IMR-90 (cell line): Measurements from ENCODE around the gene STK10. TPM values are rescaled to one million over a fixed set of nuclear protein-coding genes. Genes with fewer than 3 reads are reported as not detected.
A peak's percentile ranks its signal among the peaks of the same experiment; 100 is the strongest.

ENCODE experiments used
- ATAC-seq: fragments of 200-7000 bp; cut with Tn5 transposase; 2 replicates; pipeline ENCODE4 v1.9.1; 2020; ENCODE audit warnings: low read depth, mild to moderate bottlenecking, moderate library complexity
- BruUV-seq: library from RNA; stranded (reverse); fragments of 400-500 nt; replicated peaks from 2 replicates; lab custom pipeline; 2021; lab: Mats Ljungman, UMichigan
- CTCF ChIA-PET: fragments of 300-600 bp; formaldehyde crosslinking; extraction: SDS; loops from one replicate; lab custom pipeline; 2021; ENCODE audit warnings: antibody characterized with exemption; lab: Yijun Ruan, JAX
- POLR2A ChIA-PET: fragments of 300-600 bp; sonication (Branson Sonifier 250); formaldehyde crosslinking; loops from one replicate; lab custom pipeline; 2022; ENCODE audit warnings: antibody characterized with exemption; ENCODE audit not compliant: unreplicated experiment; lab: Charles Lee
- DNase-seq: peaks from one replicate; pipeline ENCODE4 v3.0.0; 2013
- H2AFZ ChIP-seq: replicated peaks from 2 replicates; pipeline ENCODE3; 2013; ENCODE audit warnings: low read length, mild to moderate bottlenecking; ENCODE audit not compliant: poor library complexity
- H2AK5ac ChIP-seq: 2 replicates; pipeline ENCODE4 v1.6.1; 2013; ENCODE audit warnings: low read depth, low read length, inconsistent platforms
- H2AK9ac ChIP-seq: replicated peaks from 2 replicates; pipeline ENCODE3; 2013; ENCODE audit warnings: mild to moderate bottlenecking, low read depth, low read length, moderate library complexity; ENCODE audit not compliant: poor library complexity
- H2BK120ac ChIP-seq: 2 replicates; pipeline ENCODE4 v1.6.1; 2013; ENCODE audit warnings: low read depth, low read length, inconsistent platforms
- H2BK15ac ChIP-seq: 3 replicates; pipeline ENCODE4 v1.6.1; 2013; ENCODE audit warnings: low read depth, low read length, inconsistent platforms
- H2BK20ac ChIP-seq: 2 replicates; pipeline ENCODE4 v1.6.1; 2013; ENCODE audit warnings: low read depth, mild to moderate bottlenecking, inconsistent platforms, low read length, moderate library complexity
- H2BK5ac ChIP-seq: 2 replicates; pipeline ENCODE4 v1.6.1; 2013; ENCODE audit warnings: mild to moderate bottlenecking, low read depth, low read length, inconsistent platforms; ENCODE audit not compliant: poor library complexity, severe bottlenecking
- H3K14ac ChIP-seq: replicated peaks from 2 replicates; pipeline ENCODE4 v1.6.1; 2013; ENCODE audit warnings: low read depth, low read length, inconsistent platforms
- H3K18ac ChIP-seq: 2 replicates; pipeline ENCODE4 v1.6.1; 2013; ENCODE audit warnings: low read depth, low read length, control low read depth
- H3K23ac ChIP-seq: 2 replicates; pipeline ENCODE4 v1.6.1; 2013; ENCODE audit warnings: low read depth, low read length, inconsistent platforms
- H3K27ac ChIP-seq: 2 replicates; pipeline ENCODE4 v1.5.1; 2013; ENCODE audit warnings: mild to moderate bottlenecking, control low read depth, low read length; ENCODE audit not compliant: insufficient read depth
- H3K27me3 ChIP-seq: 2 replicates; pipeline ENCODE4 v1.6.1; 2013; ENCODE audit warnings: low read length; ENCODE audit not compliant: control insufficient read depth, insufficient read depth
- H3K36me3 ChIP-seq: 2 replicates; pipeline ENCODE4 v1.6.1; 2013; ENCODE audit warnings: low read length, mixed read lengths; ENCODE audit not compliant: control insufficient read depth, insufficient read depth
- H3K4ac ChIP-seq: 2 replicates; pipeline ENCODE4 v1.6.1; 2013; ENCODE audit warnings: low read depth, low read length, inconsistent platforms
- H3K4me1 ChIP-seq: 2 replicates; pipeline ENCODE4 v1.6.1; 2013; ENCODE audit warnings: low read length, mixed read lengths; ENCODE audit not compliant: control insufficient read depth, insufficient read depth
- H3K4me2 ChIP-seq: 2 replicates; pipeline ENCODE4 v1.6.1; 2013; ENCODE audit warnings: low read depth, mild to moderate bottlenecking, control low read depth, low read length, moderate library complexity
- H3K4me3 ChIP-seq: 2 replicates; pipeline ENCODE4 v1.5.1; 2013; ENCODE audit warnings: low read depth, mild to moderate bottlenecking, control low read depth, low read length, moderate library complexity; ENCODE audit not compliant: insufficient read depth
- H3K56ac ChIP-seq: 2 replicates; pipeline ENCODE4 v1.6.1; 2013; ENCODE audit warnings: low read length, inconsistent platforms; ENCODE audit not compliant: insufficient read depth; ENCODE audit errors: extremely low read depth
- H3K79me1 ChIP-seq, 2 experiments: 2 replicates each; pipeline ENCODE4 v1.6.1; 2013; ENCODE audit warnings: low read length in 2 of 2, inconsistent platforms in 1 of 2, low read depth in 1 of 2
- H3K9ac ChIP-seq: 2 replicates; pipeline ENCODE4 v1.6.1; 2013; ENCODE audit warnings: low read depth, low read length, control low read depth
- H3K9me1 ChIP-seq: 2 replicates; pipeline ENCODE4 v1.6.1; 2013; ENCODE audit warnings: low read length, inconsistent platforms; ENCODE audit not compliant: insufficient read depth
- H3K9me3 ChIP-seq: 2 replicates; pipeline ENCODE4 v1.6.1; 2013; ENCODE audit warnings: low read length; ENCODE audit not compliant: control insufficient read depth, insufficient read depth
- H4K20me1 ChIP-seq: 2 replicates; pipeline ENCODE4 v1.6.1; 2013; ENCODE audit warnings: low read length, inconsistent platforms; ENCODE audit not compliant: insufficient read depth
- H4K5ac ChIP-seq: 2 replicates; pipeline ENCODE4 v1.6.1; 2013; ENCODE audit warnings: mild to moderate bottlenecking, low read depth, low read length, control low read depth
- H4K8ac ChIP-seq, 2 experiments: 2 replicates each; pipeline ENCODE4 v1.6.1; 2013; ENCODE audit warnings: low read depth in 2 of 2, low read length in 2 of 2, control low read depth in 1 of 2, inconsistent platforms in 1 of 2
- H4K91ac ChIP-seq: 2 replicates; pipeline ENCODE4 v1.6.1; 2013; ENCODE audit warnings: low read depth, low read length, inconsistent platforms; ENCODE audit not compliant: insufficient read depth
- BHLHE40 ChIP-seq: fragments of 150-350 bp; IDR thresholded peaks from 2 replicates; pipeline ENCODE4 v1.6.1; 2016; ENCODE audit warnings: mild to moderate bottlenecking, low read depth, low read length
- CEBPB ChIP-seq: IDR thresholded peaks from 2 replicates; pipeline ENCODE4 v1.6.1; 2012; ENCODE audit warnings: low read depth, low read length, improper control_type of control experiment
- CHD1 ChIP-seq: IDR thresholded peaks from 2 replicates; pipeline ENCODE4 v1.6.1; 2012; ENCODE audit warnings: low read depth, low read length, improper control_type of control experiment
- FOS ChIP-seq: fragments of 150-350 bp; IDR thresholded peaks from 2 replicates; pipeline ENCODE4 v1.6.1; 2016; ENCODE audit warnings: low read depth, low read length
- MAFK ChIP-seq: IDR thresholded peaks from 2 replicates; pipeline ENCODE4 v1.6.1; 2012; ENCODE audit warnings: low read depth, low read length, improper control_type of control experiment
- MAZ ChIP-seq: IDR thresholded peaks from 2 replicates; pipeline ENCODE4 v1.6.1; 2012; ENCODE audit warnings: low read depth, mild to moderate bottlenecking, low read length, improper control_type of control experiment, moderate library complexity, borderline replicate concordance
- NFE2L2 ChIP-seq: fragments of 150-350 bp; IDR thresholded peaks from 2 replicates; pipeline ENCODE4 v1.6.1; 2016; ENCODE audit warnings: low read depth, mild to moderate bottlenecking, low read length
- POLR2A ChIP-seq: IDR thresholded peaks from 2 replicates; pipeline ENCODE4 v1.6.1; 2012; ENCODE audit warnings: mild to moderate bottlenecking, low read depth, low read length
- RAD21 ChIP-seq: IDR thresholded peaks from 2 replicates; pipeline ENCODE4 v1.6.1; 2012; ENCODE audit warnings: low read length, improper control_type of control experiment
- RFX5 ChIP-seq: IDR thresholded peaks from 2 replicates; pipeline ENCODE4 v1.8.0; 2012; ENCODE audit warnings: low read depth, mild to moderate bottlenecking, low read length, moderate library complexity
- SMC3 ChIP-seq: fragments of 150-350 bp; IDR thresholded peaks from 2 replicates; pipeline ENCODE4 v1.6.1; 2016; ENCODE audit warnings: low read depth, mild to moderate bottlenecking, antibody characterized with exemption, low read length, moderate library complexity
- WGBS, 2 experiments: methylation state at CpG; one replicate each; pipeline versions ENCODE4 v1.1.5 to v1.1.7; 2013; ENCODE audit warnings: missing lambda C conversion rate in 2 of 2; ENCODE audit not compliant: insufficient read length in 1 of 2; ENCODE audit errors: extremely low coverage in 2 of 2; 5-methylcytosine and 5-hydroxymethylcytosine counted together
- dilution Hi-C: fragments of 300-500 bp; cut with HindIII; formaldehyde crosslinking; loops from one replicate; pipeline ENCODE4 v1.14.3; 2018; ENCODE audit warnings: low sequenced_read_pairs; ENCODE audit not compliant: unreplicated experiment
- in situ Hi-C: fragments of 300-500 bp; cut with MboI; formaldehyde crosslinking; loops from 3 replicates; pipeline ENCODE4 v1.14.3; 2019; ENCODE audit warnings: low sequenced_read_pairs, inconsistent platforms, mixed read lengths
- intact Hi-C: fragments of 100-400 bp; cut with micrococcal nuclease; formaldehyde crosslinking; loops from 2 replicates; pipeline ENCODE4 v1.10.0; 2022
- polyA plus RNA-seq, 3 experiments: library from polyadenylated mRNA; depleted of rRNA; stranded (reverse); fragments of >200 nt; gene quantifications; 2 replicates each; pipeline ENCODE4 v1.2.3, GENCODE V29; 2012; ENCODE audit warnings: low replicate concordance in 1 of 3
- total RNA-seq: library from RNA; depleted of rRNA; stranded (reverse); fragments of >200 nt; gene quantifications from 2 replicates; pipeline ENCODE4 v1.2.3, GENCODE V29; 2012
- TF ChIP-seq, protein P1 (sequence below): fragments of 150-350 bp; IDR thresholded peaks from 2 replicates; pipeline ENCODE4 v1.6.1; 2017; ENCODE audit warnings: mild to moderate bottlenecking, antibody characterized with exemption, low read length, low read depth

The STK10 gene
- total and polyA plus RNA-seq, 2 of the 4 experiments (the other 2 are of a cell fraction): 15.4 to 18.5 TPM

DNA sequence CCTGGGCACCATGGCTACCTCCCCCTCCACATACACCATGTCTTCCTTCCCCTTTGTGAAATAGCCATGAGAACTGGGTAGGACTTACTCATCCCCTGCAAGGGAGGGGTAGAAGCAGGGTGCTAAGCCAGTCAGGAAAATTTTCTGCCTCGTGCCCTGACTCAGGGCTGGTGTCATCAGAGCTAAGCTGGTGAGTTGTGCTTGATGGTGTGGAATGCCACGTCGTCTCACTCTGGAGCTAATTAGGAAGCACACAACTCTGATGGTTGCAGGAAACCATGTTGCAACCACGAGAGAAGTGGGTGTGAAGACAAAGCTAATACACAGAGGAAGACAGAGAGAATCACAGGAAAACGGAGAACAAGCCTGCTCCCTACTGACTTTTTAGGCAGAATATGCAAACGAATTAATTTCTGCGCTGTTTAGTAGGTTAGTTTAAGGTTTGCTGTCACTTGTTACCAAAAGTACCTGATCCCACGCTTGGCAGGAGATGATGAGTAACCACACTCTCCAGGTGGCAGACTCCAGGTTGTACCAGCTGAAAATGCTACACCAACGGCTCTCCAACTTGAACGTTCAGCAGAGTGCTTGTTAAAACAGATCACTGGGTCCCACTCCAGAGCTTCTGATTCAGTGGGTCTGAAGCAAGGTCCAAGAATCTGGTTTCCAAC is 54.5 kb downstream of the STK10 start:
- Histone ChIP-seq H3K14ac (peak overlapping the region; percentile 70), H3K9ac (no peak overlapping the region), H3K4me3 (no peak overlapping the region), H4K5ac (peak overlapping the region; percentile 17; the same call in 1 of the 2 replicates), H2AFZ (peak overlapping the region; percentile 72), H3K18ac (peak overlapping the region; percentile 2; the same call in 1 of the 2 replicates), H2BK15ac (no peak overlapping the region), H3K9me1 (peaks cover 21% of the 10 kb centered on the region), H3K4ac (peak overlapping the region; percentile 46; the same call in 1 of the 2 replicates), H3K9me3 (peaks cover 2% of the 10 kb centered on the region; the same call in 1 of the 2 replicates), H3K79me1 (peaks cover 21 to 59% of the 10 kb centered on the region in 2 experiments), H3K36me3 (no peaks in the 10 kb centered on the region), H2BK5ac (peak overlapping the region; percentile 59), H3K56ac (no peak overlapping the region), H4K8ac (peak overlapping the region in 1 of 2 experiments; percentile 58; a peak in 2 of 4 replicates), H3K27me3 (no peaks in the 10 kb centered on the region), H2AK9ac (peak overlapping the region; percentile 2), H3K27ac (no peak overlapping the region), H4K91ac (no peak overlapping the region), H3K23ac (no peak overlapping the region), H3K4me2 (no peak overlapping the region), H2BK20ac (no peak overlapping the region), H3K4me1 (peaks cover 3% of the 10 kb centered on the region; the same call in 1 of the 2 replicates), H2AK5ac (peak overlapping the region; percentile 45; the same call in 1 of the 2 replicates), H2BK120ac (no peak overlapping the region), H4K20me1 (peaks cover 9% of the 10 kb centered on the region; the same call in 1 of the 2 replicates)
- in situ Hi-C loops: no loop called here
- no TSS peak for BruUV-seq
- WGBS, 2 experiments: 73% methylated on average over 5 of the region's 10 CpGs; no CpG with 5 or more reads in 1 of the 2 experiments
- DNase-seq (peak; percentile 92), ATAC-seq (peak; percentile 94)
- ChIA-PET CTCF (interaction anchor here (0.6 kb wide), 1 partner anchor 217 kb away, joined by 6 read pairs; no protein-coding TSS in a partner anchor), POLR2A (no interaction called here)
- dilution Hi-C loops: no loop called here
- TF ChIP-seq CEBPB (peak; percentile 72), SMC3 (no peak), NFE2L2 (no peak), CHD1 (no peak), FOS (peak; percentile 43; the same call in 1 of the 2 replicates), RFX5 (no peak), MAFK (peak; percentile 12; the same call in 1 of the 2 replicates), RAD21 (no peak), BHLHE40 (peak; percentile 81), POLR2A (no peak), MAZ (peak; percentile 83)
- TF ChIP-seq, protein P1, sequence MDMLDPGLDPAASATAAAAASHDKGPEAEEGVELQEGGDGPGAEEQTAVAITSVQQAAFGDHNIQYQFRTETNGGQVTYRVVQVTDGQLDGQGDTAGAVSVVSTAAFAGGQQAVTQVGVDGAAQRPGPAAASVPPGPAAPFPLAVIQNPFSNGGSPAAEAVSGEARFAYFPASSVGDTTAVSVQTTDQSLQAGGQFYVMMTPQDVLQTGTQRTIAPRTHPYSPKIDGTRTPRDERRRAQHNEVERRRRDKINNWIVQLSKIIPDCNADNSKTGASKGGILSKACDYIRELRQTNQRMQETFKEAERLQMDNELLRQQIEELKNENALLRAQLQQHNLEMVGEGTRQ: peak; percentile 43; the same call in 1 of the 2 replicates
- intact Hi-C loops: no loop called here
